GM04503 (cell line): ENCODE measurements around the gene RASD2.

ENCODE experiments used
- DNase-seq: peaks from one replicate; pipeline ENCODE4 v3.0.0-alpha.2; 2012; ENCODE audit warnings: low read depth

The RASD2 gene

GRCh38 chr22:35586771-35587170, 46.1 kb downstream of the RASD2 start:
- DNase-seq, result no peak

GRCh38 chr22:35587447-35587870, 46.8 kb downstream of the RASD2 start:
- no peak for DNase-seq

GRCh38 chr22:35587896-35588295, 47.3 kb downstream of the RASD2 start:
- no peak for DNase-seq

GRCh38 chr22:35589071-35589755, 48.6 kb downstream of the RASD2 start:
- peak; percentile 94 for DNase-seq

- no peak for DNase-seq
Observed at GRCh38 chr22:35589756-35590093, 49.1 kb downstream of the RASD2 start.

GRCh38 chr22:35590634-35591295, 50.1 kb downstream of the RASD2 start:
- DNase-seq, result no peak

- no peak for DNase-seq
Observed at GRCh38 chr22:35591714-35592417, 51.2 kb downstream of the RASD2 start.

GRCh38 chr22:35592418-35592967, 51.9 kb downstream of the RASD2 start:
- no peak for DNase-seq

GRCh38 chr22:35593071-35593890, 52.6 kb downstream of the RASD2 start:
- DNase-seq, result no peak

GRCh38 chr22:35593891-35594470, 53.4 kb downstream of the RASD2 start:
- no peak for DNase-seq

GRCh38 chr22:35594686-35595085, 54.1 kb downstream of the RASD2 start:
- DNase-seq, result no peak

- DNase-seq, result no peak
Observed at GRCh38 chr22:35596821-35597220, 56.2 kb downstream of the RASD2 start.

GRCh38 chr22:35597692-35598395, 57.2 kb downstream of the RASD2 start:
- no peak for DNase-seq

- no peak for DNase-seq
Observed at GRCh38 chr22:35598396-35598710, 57.7 kb downstream of the RASD2 start.

GRCh38 chr22:35599364-35599763, 58.7 kb downstream of the RASD2 start:
- no peak for DNase-seq

- no peak for DNase-seq
Observed at GRCh38 chr22:35600476-35600875, 59.8 kb downstream of the RASD2 start.

- no peak for DNase-seq
Observed at GRCh38 chr22:35601013-35601580, 60.5 kb downstream of the RASD2 start.

- peak; percentile 68 for DNase-seq
Observed at GRCh38 chr22:35601743-35602615, 61.3 kb downstream of the RASD2 start.
